SKM-1 (cell line): ENCODE measurements around the gene EPO.
"Not testable (repeated sequence)": the region's sequence is repeated elsewhere in the genome, so short reads cannot be mapped to it uniquely, and the experiment has no call there.

Source experiments
- DNase-seq: peaks from one replicate; lab custom pipeline; 2025; ENCODE audit not compliant: unreplicated experiment; lab: John Stamatoyannopoulos, UW

The EPO gene

DNA sequence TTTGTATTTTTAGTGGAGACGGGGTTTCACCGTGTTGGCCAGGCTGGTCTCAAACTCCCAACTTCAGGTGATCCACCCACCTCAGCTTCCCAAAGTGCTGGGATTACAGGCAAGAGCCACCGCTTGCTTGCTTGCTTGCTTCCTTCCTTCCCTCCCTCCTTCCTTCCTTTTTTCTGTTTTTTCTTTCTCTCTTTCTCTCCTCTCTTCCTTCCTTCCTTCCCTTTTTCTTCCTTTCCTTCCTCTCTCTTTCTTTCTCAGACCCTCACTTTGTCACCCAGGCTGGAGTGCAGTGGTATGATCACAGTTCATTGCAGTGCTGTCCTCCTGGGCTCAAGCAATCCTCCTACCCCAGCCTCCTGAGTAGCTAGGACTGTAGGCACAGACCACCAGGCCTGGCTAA, 19.2 kb upstream of the EPO start:
- DNase-seq, result not testable (repeated sequence)

DNA sequence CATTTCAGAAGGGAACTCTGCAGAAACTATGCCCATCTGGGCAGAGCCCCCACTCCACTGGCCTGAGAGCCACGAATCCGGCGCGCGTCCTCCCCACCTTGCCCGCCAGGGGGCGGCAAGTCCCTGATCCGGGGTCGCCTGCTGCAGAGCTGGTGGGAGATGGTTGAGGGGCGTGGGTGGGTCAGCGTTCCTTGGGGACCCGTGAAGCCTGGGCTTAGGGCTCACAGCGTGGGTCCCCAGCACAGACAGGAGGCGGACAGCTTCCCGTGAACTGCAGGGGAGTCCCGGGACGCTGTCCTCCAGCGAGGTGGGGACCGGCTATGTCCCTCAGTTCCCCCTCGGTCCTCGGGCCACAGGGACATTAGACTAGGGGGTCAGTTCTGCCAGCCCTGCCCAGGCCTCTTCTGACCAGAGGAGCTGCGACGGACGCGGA, 14.9 kb upstream of the EPO start:
- no peak for DNase-seq

DNA sequence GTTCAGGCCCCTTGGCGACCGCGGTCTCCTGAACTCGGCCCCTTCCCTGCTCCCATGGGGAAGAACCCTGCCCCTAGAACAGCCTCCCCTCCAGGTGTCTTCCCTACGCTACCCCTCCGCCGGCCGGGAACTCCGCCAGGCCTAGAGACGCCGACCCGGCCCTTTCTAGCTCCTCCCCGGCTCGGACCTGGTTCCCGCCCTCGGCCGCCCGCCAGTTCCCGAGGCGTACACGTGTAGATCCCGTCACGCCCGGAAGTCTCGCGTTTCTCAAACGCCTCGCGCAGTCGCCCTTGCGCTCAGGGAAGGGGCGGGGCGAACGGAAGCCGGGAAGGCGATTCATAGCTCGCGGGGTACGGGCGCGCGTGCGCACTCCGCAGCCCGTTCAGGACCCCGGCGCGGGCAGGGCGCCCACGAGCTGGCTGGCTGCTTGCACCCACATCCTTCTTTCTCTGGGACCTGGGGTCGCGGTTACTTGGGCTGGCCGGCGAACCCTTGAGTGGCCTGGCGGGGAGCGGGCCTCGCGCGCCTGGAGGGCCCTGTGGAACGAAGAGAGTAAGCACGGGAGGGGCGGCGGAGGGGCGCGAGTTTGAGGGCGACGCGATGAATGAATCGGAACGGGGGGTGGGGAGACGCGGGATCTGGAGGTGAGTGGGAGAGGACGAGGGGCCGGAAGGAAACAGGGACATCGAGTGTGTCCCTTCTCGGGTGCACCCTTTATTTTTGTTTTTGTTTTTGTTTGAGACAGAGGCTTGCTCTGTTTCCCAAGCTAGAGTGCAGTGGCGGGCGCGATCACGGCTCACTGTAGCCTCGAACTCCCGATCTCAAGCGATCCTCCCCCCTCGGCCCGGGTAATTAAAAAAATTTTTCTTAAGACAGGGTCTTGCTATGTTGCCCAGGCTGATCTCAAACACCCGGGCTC, 14.3 kb upstream of the EPO start, which contains the start of gene POP7:
Gene POP7 (plus strand): TSS at position 369 of the 919 bp plus-strand sequence. CDS start 710 bp downstream, outside the sequence.
- DNase-seq, result peak; percentile 96

DNA sequence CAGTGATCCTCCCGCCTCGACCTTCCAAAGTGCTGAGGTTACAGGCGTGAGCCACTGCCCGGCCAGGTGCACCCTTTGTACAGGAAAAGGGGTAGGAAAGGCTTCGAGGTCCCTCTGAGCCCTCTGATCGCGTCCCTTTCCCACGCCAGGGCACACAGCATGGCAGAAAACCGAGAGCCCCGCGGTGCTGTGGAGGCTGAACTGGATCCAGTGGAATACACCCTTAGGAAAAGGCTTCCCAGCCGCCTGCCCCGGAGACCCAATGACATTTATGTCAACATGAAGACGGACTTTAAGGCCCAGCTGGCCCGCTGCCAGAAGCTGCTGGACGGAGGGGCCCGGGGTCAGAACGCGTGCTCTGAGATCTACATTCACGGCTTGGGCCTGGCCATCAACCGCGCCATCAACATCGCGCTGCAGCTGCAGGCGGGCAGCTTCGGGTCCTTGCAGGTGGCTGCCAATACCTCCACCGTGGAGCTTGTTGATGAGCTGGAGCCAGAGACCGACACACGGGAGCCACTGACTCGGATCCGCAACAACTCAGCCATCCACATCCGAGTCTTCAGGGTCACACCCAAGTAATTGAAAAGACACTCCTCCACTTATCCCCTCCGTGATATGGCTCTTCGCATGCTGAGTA, 13.5 kb upstream of the EPO start:
- DNase-seq, result no peak

DNA sequence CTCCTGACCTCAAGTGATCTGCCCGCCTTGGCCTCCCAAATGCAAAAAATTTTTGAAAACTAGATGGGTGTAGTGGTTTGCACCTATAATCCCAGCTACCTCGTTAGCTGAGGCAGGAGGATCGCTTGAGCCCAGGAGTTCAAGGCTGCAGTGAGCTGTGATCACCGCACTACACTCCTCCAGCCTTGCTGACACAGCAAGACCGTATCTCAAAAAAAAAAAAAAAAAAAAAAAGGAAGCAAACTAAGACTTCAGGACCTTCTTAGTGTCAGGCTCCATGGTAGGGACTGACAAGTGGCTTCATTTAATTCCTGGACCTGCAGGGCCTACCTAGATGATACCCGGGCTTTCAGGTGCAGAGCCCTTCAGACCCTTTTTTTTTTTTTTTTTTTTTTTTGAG, 11.9 kb upstream of the EPO start:
- DNase-seq, result no peak

DNA sequence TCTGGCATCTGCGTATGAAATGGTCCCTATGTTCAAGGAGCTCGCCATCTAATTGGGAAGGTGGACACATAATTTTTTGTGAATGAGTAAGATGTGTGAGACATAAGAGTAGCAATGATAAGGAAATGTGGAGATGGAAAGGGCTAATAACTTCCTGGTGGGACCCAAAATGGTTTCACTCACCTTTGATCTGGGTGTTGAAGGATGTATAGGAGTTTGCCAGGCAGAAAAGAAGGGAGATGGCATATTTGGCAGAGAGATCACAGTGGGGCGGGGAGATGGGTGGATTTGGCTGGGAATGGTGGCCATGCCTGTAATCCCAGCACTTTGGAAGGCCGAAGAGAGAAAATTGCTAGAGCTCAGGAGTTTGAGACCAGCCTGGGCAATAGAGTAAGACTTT, 9.8 kb upstream of the EPO start:
- DNase-seq, result no peak

DNA sequence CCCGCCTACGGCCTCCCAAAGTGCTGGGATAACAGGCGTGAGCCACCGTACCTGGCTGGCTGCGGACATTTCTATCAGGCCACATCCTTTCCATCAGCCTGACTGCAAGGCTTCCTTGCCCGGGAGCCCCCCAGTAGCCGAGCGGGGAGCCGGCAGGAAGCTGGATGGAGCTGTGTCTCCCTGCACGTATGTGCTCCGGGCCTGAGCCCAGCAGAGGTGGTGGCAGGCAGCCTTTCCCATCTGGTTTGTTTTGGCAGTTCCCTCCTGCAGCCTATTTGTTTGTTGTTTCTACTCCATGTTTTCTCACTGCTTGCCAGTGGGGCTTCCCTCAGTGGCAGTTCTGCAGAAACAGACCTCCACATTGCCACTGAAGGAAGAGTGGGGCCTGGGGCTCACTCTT, 8.9 kb upstream of the EPO start:
- no peak for DNase-seq

DNA sequence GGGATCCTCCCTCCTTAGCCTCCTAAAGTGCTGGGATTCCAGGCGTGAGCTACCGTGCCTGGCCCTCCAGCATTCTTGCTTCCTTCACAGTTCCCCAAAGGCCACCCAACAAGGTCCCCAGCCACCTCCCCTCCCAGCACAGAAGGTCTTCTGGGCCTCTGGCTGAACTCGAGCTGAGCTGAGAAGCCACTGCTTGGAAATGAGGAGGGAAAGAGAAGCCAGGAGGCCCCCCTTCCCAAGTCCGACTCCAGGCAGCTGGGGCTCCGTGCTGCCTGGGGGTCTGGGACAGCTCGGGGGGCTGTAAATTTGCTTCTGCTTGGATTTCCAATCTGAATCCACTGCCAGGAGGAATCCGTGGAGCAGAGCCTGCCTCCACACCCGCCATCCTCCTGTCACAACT, 5.5 kb upstream of the EPO start:
- DNase-seq, result no peak

DNA sequence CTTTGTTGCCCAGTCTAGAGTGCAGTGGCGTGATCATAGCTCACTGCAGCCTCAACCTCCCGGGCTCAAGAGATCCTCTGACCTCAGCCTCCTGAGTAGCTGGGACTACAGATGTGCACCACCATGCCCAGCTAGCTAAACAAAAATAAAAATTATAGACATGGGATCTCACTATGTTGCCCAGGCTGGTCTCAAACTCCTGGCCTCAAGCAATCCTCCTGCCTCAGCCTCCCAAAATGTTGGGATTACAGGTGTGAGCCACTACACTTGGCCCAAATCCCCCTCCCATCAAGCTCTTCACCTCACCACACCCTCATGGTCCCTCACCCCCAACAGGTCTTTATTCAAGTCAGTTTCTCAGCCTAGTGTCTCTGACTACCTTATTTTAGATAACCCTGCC, 3.2 kb upstream of the EPO start:
- DNase-seq, result not testable (repeated sequence)

DNA sequence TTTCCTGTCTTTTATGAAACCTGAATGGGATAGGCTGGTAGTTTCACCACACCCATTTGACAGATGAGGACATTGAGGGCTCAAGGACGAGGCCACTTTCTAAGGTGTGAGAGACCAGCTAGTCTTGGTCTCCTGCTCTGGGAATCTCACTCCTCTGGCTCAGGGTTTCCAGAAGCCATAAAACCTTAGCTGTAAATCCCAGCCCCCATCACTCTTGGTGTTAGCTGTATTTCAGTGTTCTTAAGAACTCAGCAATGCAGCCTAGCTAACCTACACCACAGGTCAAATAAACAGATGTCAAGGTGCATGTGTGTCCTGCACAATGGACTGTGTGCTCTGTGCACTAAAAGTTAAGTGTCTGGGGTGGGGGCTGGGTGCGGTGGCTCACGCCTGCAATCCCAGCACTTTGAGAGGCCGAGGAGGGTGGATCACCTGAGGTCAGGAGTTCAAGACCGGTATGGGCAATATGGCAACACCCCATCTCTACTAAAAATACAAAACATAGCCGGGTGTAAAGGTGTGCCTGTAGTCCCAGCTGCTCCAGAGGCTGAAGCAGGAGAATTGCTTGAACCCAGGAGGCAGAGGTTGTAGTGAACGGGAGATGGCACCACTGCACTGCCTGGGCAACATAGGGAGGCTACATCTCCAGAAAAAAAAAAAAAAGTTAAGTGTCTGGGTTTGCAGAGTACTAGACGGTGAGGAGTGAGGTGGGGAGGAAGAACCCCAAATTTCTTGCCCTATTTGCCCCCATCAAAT, 567 bp upstream of the EPO start:
- no peak for DNase-seq

DNA sequence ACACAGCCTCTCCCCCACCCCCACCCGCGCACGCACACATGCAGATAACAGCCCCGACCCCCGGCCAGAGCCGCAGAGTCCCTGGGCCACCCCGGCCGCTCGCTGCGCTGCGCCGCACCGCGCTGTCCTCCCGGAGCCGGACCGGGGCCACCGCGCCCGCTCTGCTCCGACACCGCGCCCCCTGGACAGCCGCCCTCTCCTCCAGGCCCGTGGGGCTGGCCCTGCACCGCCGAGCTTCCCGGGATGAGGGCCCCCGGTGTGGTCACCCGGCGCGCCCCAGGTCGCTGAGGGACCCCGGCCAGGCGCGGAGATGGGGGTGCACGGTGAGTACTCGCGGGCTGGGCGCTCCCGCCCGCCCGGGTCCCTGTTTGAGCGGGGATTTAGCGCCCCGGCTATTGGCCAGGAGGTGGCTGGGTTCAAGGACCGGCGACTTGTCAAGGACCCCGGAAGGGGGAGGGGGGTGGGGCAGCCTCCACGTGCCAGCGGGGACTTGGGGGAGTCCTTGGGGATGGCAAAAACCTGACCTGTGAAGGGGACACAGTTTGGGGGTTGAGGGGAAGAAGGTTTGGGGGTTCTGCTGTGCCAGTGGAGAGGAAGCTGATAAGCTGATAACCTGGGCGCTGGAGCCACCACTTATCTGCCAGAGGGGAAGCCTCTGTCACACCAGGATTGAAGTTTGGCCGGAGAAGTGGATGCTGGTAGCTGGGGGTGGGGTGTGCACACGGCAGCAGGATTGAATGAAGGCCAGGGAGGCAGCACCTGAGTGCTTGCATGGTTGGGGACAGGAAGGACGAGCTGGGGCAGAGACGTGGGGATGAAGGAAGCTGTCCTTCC, 620 bp downstream of the EPO start:
- no peak for DNase-seq

DNA sequence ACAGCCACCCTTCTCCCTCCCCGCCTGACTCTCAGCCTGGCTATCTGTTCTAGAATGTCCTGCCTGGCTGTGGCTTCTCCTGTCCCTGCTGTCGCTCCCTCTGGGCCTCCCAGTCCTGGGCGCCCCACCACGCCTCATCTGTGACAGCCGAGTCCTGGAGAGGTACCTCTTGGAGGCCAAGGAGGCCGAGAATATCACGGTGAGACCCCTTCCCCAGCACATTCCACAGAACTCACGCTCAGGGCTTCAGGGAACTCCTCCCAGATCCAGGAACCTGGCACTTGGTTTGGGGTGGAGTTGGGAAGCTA, 1.2 kb downstream of the EPO start:
- no peak for DNase-seq

DNA sequence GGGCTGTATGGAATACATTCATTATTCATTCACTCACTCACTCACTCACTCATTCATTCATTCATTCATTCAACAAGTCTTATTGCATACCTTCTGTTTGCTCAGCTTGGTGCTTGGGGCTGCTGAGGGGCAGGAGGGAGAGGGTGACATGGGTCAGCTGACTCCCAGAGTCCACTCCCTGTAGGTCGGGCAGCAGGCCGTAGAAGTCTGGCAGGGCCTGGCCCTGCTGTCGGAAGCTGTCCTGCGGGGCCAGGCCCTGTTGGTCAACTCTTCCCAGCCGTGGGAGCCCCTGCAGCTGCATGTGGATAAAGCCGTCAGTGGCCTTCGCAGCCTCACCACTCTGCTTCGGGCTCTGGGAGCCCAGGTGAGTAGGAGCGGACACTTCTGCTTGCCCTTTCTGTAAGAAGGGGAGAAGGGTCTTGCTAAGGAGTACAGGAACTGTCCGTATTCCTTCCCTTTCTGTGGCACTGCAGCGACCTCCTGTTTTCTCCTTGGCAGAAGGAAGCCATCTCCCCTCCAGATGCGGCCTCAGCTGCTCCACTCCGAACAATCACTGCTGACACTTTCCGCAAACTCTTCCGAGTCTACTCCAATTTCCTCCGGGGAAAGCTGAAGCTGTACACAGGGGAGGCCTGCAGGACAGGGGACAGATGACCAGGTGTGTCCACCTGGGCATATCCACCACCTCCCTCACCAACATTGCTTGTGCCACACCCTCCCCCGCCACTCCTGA, 2.4 kb downstream of the EPO start:
- DNase-seq, result no peak

DNA sequence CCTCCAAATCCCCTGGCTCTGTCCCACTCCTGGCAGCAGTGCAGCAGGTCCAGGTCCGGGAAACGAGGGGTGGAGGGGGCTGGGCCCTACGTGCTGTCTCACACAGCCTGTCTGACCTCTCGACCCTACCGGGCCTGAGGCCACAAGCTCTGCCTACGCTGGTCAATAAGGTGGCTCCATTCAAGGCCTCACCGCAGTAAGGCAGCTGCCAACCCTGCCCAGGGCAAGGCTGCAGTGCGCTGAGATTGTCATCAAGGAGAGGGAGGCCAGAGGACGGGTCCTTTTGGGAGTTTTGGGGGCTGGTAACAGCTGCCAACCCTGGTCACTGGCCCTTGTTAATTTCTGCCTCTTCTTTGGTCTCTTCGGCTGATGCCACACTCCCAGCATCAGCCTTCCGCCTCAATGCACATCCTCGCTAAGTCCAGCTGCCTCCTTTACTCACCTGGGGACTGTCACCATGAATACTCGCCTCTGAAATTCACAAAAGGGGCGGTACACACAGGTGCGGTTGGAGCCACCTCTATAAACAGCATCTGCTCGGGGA, 3.5 kb downstream of the EPO start:
- DNase-seq, result no peak

DNA sequence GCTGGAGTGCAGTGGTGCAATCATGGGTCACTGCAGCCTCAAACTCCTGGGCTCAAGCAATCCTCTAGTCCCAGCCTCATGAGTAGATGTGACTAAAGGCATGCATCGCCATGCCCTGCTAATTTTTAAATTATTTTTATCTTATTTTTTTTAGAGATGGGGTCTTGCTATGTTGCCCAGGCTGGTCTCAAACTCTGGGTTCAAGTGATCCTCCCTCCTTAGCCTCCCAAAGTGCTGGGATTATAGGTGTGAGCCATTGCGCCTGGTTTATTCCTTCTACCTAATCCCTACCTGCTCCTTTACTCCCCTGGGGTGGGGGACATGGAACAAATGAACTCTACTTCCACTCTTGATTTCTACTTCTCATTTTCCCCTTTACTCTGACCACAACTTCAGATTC, 4.1 kb downstream of the EPO start:
- DNase-seq, result not testable (repeated sequence)

DNA sequence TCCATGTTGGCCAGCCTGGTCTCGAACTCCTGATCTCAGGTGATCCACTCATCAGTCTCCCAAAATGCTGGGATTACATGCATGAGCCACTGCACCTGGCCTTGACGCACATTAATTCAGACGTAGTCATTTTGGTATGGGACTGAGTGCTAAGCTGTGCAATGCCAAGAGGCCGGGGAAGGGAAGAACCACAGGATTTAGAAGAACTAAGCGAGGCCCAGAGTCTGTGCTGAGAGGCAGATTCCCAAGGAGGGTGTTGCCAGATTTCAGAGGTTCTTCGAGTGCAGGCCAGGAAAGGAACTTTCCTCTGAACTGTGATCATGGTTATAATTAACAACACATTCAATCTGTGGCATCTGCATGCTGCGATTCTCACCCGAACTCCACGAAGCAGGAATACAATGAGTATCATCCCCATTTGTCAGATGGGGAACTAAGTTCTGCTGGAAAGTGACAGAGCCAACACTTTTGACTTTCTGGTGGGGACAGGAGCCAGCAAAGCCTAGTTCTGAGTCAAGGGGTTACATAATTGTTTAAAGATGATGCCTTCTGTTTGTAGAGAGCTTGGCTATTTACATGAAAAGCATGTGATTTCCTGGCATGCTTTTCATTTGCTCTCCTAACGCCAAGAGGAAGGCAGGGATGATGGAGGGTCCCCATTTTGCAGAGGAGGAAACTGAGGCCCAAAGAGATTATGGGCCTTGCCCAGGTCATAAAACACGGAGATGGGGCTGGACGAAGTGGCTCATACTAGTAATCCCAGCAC, 6.9 kb downstream of the EPO start:
- DNase-seq, result no peak

DNA sequence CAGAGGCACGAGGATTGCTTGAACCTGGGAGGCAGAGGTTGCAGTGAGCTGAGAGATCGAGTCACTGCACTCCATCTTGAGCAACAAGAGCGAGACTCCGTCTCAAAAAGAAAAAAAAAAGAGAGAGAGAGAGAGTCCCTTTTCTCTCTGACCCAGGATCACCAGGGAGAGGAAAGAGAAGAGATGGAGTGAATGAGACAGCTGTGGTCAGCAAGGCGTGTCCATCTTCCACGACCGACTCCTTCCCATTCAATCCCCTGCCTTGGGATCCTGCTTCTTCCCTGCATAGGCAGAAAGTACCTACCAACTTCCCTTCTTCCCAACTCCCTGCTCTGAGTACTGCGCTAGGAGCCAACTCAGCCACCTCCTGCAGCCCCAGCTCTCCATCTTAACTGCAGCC, 7.9 kb downstream of the EPO start:
- no peak for DNase-seq

DNA sequence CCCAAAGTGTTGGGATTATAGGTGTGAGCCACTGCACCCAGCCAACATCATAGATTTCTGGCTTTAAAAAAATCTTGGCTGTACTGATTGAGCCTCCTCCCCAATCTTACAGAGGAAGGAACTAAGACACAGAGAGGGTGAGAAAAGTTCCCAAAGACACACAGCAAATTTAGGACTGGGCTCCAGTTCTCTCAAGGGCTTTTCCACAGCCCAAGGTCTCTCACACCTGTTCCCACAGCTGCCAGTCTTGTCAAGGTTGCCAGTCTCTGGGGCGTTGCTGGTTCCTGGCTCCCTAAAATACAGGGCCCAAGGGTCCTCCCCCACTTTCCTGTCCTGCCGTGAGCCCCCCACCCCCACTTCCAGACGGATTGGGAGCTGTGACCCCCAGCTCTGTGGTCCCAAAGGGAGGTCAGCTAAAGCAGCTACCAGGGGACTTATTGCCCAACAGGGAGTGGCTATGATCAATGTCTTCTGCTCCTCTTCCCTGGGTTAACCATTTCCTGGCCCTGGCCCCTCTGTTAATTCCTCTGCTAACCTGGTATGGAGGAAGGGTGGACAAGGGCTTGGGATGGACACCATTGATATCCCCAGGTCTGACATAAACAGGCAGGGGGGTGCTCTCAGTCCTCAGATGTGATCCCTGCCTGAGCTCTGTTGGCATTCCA, 10.0 kb downstream of the EPO start:
- DNase-seq, result no peak
